SK-N-MC (cell line): ENCODE measurements around the gene GRIK3.

ENCODE experiments used
- DNase-seq: peaks from one replicate; pipeline ENCODE4 v3.0.0-alpha.2; 2011; ENCODE audit warnings: low read depth, low spot score
- H3K27ac ChIP-seq: fragments of 200-600 bp; sonication (generic); 2 replicates; pipeline ENCODE4 v1.5.1; 2016; ENCODE audit warnings: mixed run types
- H3K36me3 ChIP-seq: fragments of 200-600 bp; sonication (generic); 2 replicates; pipeline ENCODE4 v1.6.1; 2017; ENCODE audit warnings: antibody characterized with exemption, low read length, mixed read lengths; ENCODE audit not compliant: insufficient read depth
- H3K4me3 ChIP-seq: fragments of 200-600 bp; sonication (generic); 2 replicates; pipeline ENCODE4 v1.5.1; 2016
- H3K9ac ChIP-seq: fragments of 200-600 bp; sonication (generic); 2 replicates; pipeline ENCODE4 v1.8.0; 2017; ENCODE audit warnings: mixed run types, mixed read lengths; ENCODE audit not compliant: insufficient read length
- H3K9me3 ChIP-seq: fragments of 200-600 bp; sonication (generic); 2 replicates; pipeline ENCODE4 v1.6.1; 2017; ENCODE audit warnings: low read depth, mild to moderate bottlenecking, antibody characterized with exemption, low read length, moderate library complexity, mixed read lengths
- EZH2 ChIP-seq: fragments of 200-600 bp; sonication (generic); IDR thresholded peaks from one replicate; pipeline ENCODE4 v1.6.1; 2017; ENCODE audit warnings: antibody characterized with exemption
- FOXP2 ChIP-seq: optimal IDR thresholded peaks from 2 replicates; pipeline ENCODE3; 2011; ENCODE audit warnings: mild to moderate bottlenecking, moderate library complexity; ENCODE audit not compliant: insufficient read depth; ENCODE audit errors: extremely low read length, control extremely low read depth
- POLR2AphosphoS5 ChIP-seq: IDR thresholded peaks from 2 replicates; pipeline ENCODE4 v1.6.1; 2012; ENCODE audit warnings: mild to moderate bottlenecking, low read depth, low read length, borderline replicate concordance

The GRIK3 gene

DNA sequence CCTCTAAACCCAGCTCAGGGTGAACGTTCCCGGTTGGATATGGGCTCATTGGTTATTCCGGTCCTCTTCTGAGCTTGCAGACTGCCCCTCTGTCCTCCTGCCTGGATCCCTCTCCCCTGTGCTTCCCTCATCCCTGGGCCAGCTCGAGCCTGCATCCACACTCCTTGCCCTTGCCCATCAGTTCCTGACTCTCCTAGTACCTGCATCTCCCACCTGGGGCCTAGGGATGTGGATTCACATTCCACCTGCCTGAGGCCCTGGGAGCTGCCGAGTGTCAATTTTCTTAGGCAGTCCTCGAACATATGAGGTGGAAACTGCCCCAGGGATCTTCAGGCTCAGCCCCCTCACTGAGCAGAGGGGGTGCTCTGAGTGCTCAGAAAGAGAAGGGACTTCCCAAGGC is 252.2 kb downstream of the GRIK3 start:
- Histone ChIP-seq H3K9ac (no peak overlapping the region), H3K4me3 (no peak overlapping the region), H3K36me3 (no peaks in the 10 kb centered on the region), H3K27ac (no peak overlapping the region), H3K9me3 (no peaks in the 10 kb centered on the region)
- no peak for DNase-seq
- no peak for TF ChIP-seq POLR2AphosphoS5
- TF ChIP-seq EZH2: no peak

DNA sequence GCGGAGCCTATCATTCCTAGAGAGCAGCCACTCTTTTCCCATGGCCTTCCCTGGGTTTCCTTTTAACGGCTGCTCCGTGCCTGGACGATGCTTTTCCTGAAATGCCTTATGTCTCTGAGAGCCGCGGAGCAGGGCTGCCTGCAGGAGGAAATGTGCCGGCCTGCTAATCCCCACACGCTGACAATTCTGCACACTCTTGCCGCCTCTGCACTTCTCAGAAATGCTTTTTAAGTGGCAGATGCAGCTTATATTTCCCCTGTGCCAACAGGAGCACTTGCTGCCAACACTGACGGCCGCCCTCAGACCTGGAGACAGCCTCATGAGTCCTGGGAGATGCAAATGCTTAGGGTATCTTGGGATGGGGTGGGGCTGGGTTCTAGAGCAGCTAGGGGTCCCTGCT is 253.2 kb downstream of the GRIK3 start:
- no peak overlapping the region for H3K4me3 ChIP-seq
- no peak overlapping the region for H3K27ac ChIP-seq
- DNase-seq: no peak
- no peak overlapping the region for H3K9ac ChIP-seq
- H3K36me3 ChIP-seq: no peaks in the 10 kb centered on the region
- H3K9me3 ChIP-seq: no peaks in the 10 kb centered on the region
- no peak for TF ChIP-seq POLR2AphosphoS5

DNA sequence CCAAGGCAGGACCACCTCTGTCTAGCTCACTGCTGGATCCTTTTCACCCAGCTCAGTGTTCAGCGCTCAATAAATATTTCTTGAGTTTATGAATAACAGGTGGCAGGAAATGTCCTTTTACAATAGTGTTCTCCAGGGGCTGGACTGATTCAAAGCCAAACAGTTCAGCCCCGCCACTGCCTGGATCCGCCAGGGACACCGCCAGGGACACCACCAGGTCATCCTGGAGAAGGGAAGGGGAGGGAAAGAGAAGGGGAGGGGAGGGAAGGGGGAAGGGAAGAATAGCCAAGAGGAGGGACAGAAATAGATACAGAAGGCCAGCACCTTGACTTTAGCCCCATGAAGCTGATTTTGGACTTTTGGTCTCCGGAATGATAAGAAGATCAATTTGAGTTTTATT is 255.6 kb downstream of the GRIK3 start:
- Histone ChIP-seq H3K36me3 (no peaks in the 10 kb centered on the region), H3K9ac (no peak overlapping the region), H3K4me3 (no peak overlapping the region), H3K27ac (no peak overlapping the region), H3K9me3 (no peaks in the 10 kb centered on the region)
- no peak for DNase-seq
- TF ChIP-seq POLR2AphosphoS5 (no peak), EZH2 (no peak), FOXP2 (no peak)

DNA sequence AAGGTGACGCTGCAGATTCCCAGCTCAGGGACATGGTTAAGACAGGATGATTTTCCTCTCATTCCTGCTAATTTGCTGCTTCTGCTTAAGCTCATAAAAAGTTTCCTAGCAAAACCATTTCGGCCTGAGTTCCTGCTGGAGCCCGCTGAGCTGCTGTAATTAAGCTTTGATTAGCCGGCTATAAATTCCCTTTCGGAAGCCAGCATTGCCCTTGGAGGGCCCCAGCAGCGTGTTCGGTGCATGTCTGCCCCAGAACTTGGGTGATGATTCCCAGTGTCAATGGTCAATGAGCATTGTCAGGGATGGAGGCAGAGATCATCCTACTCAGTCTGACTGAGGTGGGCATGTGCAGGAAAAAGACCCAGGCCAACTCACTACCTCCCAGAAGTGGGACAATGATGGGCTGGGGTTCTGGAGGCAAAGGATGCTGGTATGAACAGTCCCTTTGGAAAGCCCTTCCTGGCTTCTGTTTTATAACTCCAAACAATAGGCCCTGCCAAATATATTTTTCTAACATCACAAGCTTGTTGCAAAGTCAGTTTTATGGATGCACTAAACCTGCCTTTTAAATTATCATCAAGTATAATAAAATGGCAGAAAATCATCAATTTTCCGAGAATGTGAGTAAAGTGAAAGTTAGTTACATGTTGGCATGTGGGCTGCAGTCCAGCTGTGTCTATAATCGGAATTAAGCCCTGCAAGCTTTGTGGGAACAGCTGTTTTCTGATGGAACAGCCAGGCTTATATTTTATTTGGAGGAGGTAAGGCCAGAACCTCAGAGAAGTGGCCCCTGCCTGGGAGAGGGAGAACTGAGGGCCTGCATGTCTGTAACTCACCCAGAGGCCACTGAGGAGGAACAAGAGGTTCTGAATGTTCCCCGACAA is 257.1 kb downstream of the GRIK3 start:
- Histone ChIP-seq H3K36me3 (no peaks in the 10 kb centered on the region), H3K9me3 (no peaks in the 10 kb centered on the region), H3K27ac (no peak overlapping the region), H3K9ac (no peak overlapping the region), H3K4me3 (no peak overlapping the region)
- TF ChIP-seq POLR2AphosphoS5 (no peak), EZH2 (no peak), FOXP2 (no peak)
- no peak for DNase-seq

DNA sequence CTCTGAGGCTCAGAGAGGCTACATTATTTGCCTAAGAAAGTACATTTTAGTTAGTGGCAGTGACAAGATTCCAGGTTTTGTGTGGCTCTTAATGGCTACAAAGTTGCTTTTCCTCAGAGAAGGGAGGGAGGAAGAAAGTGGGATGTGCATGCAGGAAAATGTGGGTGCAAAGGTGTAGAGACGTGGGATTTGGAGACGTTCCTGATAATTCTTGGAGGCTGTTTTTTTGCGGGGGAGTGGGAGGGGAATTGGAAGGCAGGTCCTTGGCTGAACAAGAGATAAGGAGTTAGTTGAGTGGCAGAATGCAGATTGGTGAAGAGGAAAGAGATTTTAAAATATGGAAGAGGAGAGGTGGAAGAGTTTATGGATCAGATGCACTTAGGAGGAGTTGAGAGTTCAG is 258.1 kb downstream of the GRIK3 start:
- Histone ChIP-seq H3K9ac (no peak overlapping the region), H3K27ac (no peak overlapping the region), H3K36me3 (no peaks in the 10 kb centered on the region), H3K4me3 (no peak overlapping the region), H3K9me3 (no peaks in the 10 kb centered on the region)
- no peak for DNase-seq
- no peak for TF ChIP-seq FOXP2
- no peak for TF ChIP-seq POLR2AphosphoS5
- no peak for TF ChIP-seq EZH2

DNA sequence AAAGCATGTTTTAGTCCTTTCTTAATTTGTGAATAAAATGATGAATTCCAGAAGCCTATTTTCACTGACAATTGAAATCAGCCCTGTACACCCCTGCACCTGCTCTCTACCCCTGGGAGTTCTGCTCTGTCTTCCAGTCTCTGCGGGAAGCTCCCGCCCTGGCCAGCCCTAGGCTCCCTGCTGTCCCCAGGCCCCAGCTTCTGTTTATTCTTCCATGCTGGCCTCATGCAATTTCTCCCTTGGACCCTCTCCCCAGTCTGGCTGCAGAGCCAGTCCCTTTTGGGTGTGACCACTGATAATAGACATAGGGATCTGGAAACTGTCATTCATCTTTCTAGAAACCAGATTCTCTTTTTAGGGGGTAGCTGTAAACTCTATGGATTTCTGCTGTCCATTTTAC is 258.6 kb downstream of the GRIK3 start:
- no peak overlapping the region for H3K27ac ChIP-seq
- H3K36me3 ChIP-seq: no peaks in the 10 kb centered on the region
- H3K9ac ChIP-seq: no peak overlapping the region
- H3K9me3 ChIP-seq: no peaks in the 10 kb centered on the region
- no peak for DNase-seq
- TF ChIP-seq EZH2 (no peak), FOXP2 (no peak), POLR2AphosphoS5 (no peak)
- no peak overlapping the region for H3K4me3 ChIP-seq

DNA sequence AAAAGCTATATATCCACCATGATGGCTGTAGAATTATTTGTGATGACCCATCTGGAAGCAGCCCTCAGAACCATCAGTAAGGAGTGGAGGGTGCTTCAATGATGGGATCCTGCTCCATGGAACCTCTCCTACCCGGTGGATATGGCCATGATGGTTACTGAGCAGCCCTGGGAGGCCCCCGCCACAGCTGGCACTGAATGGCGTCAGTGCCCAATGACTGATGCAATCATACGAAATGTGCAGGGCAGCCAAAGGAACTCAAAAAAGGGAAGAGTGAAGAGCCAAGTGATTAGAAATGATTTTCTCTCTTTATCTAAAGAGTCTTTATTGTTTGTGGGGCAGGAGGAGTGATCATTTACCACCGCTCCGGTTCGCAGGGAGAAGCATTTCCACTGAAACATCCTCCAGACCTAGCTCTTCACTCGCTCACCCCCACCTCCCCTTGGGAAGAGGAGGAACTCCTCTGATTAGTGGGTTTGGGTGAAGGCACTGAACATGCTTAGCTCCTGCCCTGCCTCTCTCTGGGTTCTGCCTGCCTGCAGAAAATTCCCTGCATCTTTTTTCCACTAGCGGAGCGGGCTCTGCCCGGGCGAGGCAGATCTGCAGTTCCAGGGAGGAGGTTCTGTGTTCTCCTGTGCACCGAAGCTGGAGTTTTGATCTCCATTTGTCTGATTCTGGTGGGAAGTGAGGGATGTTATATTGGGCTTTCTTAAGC is 260.3 kb downstream of the GRIK3 start:
- no peak overlapping the region for H3K4me3 ChIP-seq
- DNase-seq: no peak
- no peak overlapping the region for H3K9ac ChIP-seq
- no peak overlapping the region for H3K27ac ChIP-seq
- H3K9me3 ChIP-seq: no peaks in the 10 kb centered on the region
- no peak for TF ChIP-seq EZH2
- TF ChIP-seq FOXP2: no peak
- no peak for TF ChIP-seq POLR2AphosphoS5
- H3K36me3 ChIP-seq: no peaks in the 10 kb centered on the region

DNA sequence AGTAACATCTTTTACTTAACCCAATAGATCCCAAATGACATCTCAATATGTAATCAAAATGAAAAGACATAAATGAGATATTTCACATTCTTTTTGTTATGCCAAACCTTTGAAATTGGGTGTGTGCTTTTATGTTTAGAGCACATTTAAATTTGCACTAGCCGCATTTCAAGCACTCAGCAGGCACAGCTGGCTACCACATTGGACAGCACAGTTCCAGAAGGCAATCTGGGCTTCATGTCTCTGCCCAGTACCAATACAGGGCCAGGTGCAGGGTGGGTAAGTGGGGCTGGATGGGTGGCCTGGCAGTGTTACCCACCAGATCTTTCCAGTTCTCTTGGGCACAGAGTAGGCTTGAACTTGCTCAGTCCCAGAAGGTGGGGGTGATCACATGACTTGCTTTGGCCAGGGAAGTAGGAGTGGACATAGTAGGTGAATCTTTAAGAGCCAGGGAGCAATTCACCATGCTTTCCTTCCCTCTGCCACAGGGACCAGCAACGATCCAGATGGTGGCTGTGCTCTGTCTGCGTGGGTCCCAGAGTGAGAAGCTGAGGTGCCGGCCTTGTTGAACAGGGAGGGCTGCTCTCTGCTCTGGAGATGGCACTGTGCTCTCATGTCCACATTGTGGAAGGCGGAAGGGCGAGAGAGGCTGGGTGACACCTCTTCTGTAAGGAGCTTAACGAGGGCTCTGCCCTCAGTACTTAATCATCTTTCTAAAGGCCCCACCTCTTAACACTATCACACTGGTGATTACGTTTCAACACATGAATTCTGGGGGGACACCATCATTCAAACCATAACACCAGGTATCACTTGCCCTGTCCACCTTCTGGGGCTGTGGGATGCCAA is 261.4 kb downstream of the GRIK3 start:
- TF ChIP-seq FOXP2 (no peak), POLR2AphosphoS5 (no peak), EZH2 (no peak)
- Histone ChIP-seq H3K9me3 (no peaks in the 10 kb centered on the region), H3K36me3 (no peaks in the 10 kb centered on the region), H3K4me3 (no peak overlapping the region), H3K27ac (no peak overlapping the region), H3K9ac (no peak overlapping the region)
- no peak for DNase-seq
